Stimulated activated CD8-positive, alpha-beta memory T cell treated with anti-CD3 and anti-CD28 coated beads, Interleukin-4, amount 100 ng/mL, for 1 hour (primary cell): ENCODE results near the gene KCND2.

Experiments used
- DNase-seq, 2 donors: peaks; one replicate each; pipeline ENCODE4 v3.0.0-alpha.2; 2020; ENCODE audit warnings: low read depth in 2 of 2, low spot score in 1 of 2

Gene KCND2

GRCh38 chr7:120582916-120583315 lies 309.9 kb downstream of the KCND2 start:
- no peak for DNase-seq

GRCh38 chr7:120583899-120584586 lies 311.1 kb downstream of the KCND2 start:
- DNase-seq, result no peak

- DNase-seq, result no peak
Measured at GRCh38 chr7:120586571-120586970, 313.6 kb downstream of the KCND2 start.

- no peak for DNase-seq
Measured at GRCh38 chr7:120587243-120587642, 314.3 kb downstream of the KCND2 start.

GRCh38 chr7:120588416-120588815 lies 315.4 kb downstream of the KCND2 start:
- no peak for DNase-seq

GRCh38 chr7:120588862-120589261 lies 315.9 kb downstream of the KCND2 start:
- DNase-seq, result no peak

GRCh38 chr7:120600607-120601006 lies 327.6 kb downstream of the KCND2 start:
- DNase-seq, result no peak

GRCh38 chr7:120603366-120603765 lies 330.4 kb downstream of the KCND2 start:
- no peak for DNase-seq

GRCh38 chr7:120609136-120609753 lies 336.3 kb downstream of the KCND2 start:
- no peak for DNase-seq

- DNase-seq, result no peak
Measured at GRCh38 chr7:120611975-120612374, 339.0 kb downstream of the KCND2 start.

GRCh38 chr7:120615703-120616102 lies 342.7 kb downstream of the KCND2 start:
- no peak for DNase-seq

GRCh38 chr7:120617275-120617674 lies 344.3 kb downstream of the KCND2 start:
- DNase-seq, result no peak

- no peak for DNase-seq
Measured at GRCh38 chr7:120628251-120628650, 355.3 kb downstream of the KCND2 start.

- no peak for DNase-seq
Measured at GRCh38 chr7:120639884-120640283, 366.9 kb downstream of the KCND2 start.

- no peak for DNase-seq
Measured at GRCh38 chr7:120645966-120646365, 373.0 kb downstream of the KCND2 start.

- no peak for DNase-seq
Measured at GRCh38 chr7:120654241-120654640, 381.3 kb downstream of the KCND2 start.

GRCh38 chr7:120658516-120658915 lies 385.5 kb downstream of the KCND2 start:
- no peak for DNase-seq

- no peak for DNase-seq
Measured at GRCh38 chr7:120662291-120662690, 389.3 kb downstream of the KCND2 start.

GRCh38 chr7:120665068-120665467 lies 392.1 kb downstream of the KCND2 start:
- DNase-seq, result no peak

GRCh38 chr7:120675076-120675475 lies 402.1 kb downstream of the KCND2 start:
- no peak for DNase-seq

GRCh38 chr7:120677535-120677934 lies 404.6 kb downstream of the KCND2 start:
- DNase-seq, result no peak

- DNase-seq, result no peak
Measured at GRCh38 chr7:120680985-120681384, 408.0 kb downstream of the KCND2 start.

- DNase-seq, result no peak
Measured at GRCh38 chr7:120684463-120684862, 411.5 kb downstream of the KCND2 start.
